ENCODE results near the gene TRAP1.

Gene TRAP1

DNA sequence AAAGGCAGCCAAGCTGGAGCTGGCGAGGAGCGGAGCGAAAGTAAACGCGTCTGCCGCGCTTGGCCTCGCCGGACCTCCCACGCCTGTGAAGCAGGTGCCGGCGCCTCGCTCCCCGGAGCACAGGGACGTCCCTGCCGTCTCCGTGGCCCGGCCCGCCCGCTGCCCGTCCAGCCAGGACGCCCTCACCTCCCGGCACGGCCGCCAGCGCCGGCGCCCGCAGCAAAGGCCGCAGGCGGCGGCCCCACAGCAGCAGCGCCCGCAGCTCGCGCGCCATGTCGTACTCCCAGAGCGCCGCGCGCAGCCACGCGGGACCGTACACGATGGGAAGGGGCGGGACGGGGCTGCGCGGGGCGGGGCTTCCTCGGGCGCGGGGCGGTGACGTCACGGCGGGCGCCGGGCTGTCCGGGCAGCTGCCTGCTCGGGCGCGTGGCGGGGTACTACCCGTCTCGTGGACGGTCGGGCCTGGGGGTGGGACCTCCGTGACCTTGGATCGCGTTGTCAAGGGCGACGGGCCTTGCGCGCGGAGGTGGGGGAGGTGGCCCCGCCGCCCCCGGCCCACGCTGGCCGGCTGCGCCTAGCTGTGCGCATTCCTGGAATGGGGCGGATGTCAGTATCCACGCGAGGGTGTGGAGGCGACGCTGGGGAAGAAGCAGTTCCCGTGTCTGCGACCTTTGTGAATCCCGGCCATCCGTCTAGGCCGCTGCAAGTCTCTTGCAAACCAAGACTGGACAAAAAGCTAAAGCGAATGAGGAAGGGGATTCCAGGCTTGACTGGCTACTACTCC lies at the start of gene TRAP1:
TRAP1 (minus strand) TSS at position 290 of the 784 bp plus-strand sequence; CDS start at position 274, 16 bp downstream.
- peak; percentile 95 to 96 for DNase-seq

DNA sequence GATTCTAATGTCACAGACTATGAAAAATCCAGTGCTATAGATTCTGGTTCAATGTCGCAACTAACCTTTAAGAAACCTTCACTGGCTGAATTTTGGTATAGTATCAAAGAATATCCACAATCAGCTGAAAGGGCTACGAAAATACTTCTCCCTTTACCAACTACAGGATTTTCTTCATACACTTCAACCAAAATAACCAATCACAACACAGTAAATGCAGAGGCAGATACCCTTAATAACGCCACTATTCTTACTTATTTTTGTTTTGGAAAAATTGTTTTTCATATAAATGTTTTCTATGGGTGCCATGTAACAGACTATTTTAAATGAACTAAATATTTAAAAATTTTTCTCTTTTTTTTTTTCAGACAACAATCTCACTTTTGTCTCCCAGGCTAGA lies 48.9 kb upstream of the TRAP1 start:
- DNase-seq: no peak

DNA sequence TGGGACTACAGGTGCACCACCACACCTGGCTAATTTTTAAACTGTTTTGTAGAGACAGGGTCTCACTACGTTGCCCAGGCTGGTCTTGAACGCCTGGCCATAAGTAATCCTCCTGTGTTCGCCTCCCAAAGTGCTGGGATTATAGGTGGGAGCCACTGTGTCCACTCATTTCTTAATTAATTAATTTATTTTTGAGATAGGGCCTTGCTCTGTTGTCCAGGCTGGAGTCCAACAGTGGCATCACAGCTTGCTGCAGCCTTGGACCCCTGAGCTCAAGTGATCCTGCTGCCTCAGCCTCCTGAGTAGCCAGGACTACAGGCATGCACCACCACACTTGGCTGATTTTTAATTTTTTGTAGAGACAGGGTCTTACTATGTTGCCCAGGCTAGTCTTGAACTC lies 47.1 kb upstream of the TRAP1 start:
- no peak for DNase-seq

DNA sequence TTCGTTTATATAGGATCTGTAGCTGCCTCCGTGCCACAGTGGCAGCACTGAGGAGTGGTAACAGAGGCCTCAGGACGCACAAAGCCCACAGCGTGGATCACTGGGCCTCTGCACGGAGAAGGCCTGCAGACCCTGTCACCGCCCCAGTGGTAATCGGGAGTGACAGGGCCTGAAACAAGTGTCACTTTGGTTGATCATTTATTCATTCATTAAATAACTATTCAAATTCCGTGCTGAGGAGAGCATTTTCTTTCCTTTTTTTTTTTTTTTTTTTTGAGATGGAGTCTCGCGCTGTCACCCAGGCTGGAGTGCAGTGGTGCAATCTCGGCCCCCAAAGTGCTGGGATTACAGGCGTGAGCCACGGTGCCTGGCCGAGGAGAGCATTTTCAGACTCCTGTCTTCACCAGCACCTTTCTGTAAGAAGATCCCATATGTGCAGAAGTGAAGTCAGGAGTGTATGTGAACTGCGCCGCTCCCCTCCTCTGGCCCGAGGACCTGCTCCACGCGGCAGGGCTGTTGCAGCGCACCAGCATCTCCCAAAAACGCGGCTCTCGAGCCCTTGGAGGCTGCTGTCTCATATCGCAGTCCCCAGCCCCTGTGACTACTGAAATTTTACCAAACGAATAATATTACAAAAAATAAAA lies 44.9 kb upstream of the TRAP1 start:
- no peak for DNase-seq

DNA sequence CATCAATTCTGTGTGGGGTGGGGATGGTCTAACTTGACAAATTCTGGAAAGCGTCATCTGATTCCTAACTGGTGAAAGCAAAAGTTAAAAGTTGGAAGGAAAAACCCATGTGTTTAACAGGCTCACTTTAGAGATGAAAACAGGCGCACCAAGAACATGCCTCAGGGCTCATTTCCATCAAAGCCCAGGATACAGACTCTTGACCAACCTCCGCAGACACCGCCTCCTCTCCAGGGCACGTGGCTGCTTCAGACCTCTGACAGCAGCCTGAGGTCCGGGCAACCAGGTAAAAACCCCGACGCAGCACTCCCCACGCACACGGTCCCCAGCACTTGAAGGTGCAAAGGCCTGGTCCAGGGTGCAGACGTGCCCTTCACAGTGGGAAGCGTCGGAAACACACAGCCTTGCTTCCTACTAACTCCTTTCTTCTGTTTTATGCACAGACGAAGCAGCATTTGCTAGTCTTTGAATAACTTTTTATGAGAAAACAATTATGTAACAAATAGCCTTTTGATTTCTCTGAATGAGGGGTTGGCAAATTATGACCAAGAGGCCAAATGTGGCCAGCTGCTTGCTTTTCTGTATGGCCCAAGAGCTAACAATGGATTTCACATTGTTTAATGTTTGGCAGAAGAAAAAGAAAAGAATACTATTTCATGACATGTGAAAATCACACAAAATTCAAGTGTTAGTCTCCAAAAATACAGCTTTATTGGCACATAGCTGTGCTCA lies 44.2 kb upstream of the TRAP1 start:
- no peak for DNase-seq

DNA sequence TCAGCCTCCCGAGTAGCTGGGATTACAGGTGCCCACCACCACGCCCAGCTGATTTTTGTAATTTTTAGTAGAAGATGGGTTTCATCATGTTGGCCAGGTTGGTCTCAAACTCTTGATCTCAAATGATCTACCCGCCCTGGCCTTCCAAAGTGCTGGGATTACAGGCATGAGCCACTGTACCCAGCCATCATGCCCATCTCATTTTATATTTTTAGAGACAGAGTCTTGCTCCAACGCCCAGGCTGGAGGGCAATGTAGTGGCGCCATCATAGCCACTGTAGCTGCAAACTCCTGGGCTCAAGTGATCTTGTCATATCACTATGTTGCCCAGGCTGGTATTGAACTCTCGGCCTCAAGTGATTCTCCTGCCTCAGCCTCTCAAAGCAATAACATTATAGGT lies 43.2 kb upstream of the TRAP1 start:
- DNase-seq: no peak

DNA sequence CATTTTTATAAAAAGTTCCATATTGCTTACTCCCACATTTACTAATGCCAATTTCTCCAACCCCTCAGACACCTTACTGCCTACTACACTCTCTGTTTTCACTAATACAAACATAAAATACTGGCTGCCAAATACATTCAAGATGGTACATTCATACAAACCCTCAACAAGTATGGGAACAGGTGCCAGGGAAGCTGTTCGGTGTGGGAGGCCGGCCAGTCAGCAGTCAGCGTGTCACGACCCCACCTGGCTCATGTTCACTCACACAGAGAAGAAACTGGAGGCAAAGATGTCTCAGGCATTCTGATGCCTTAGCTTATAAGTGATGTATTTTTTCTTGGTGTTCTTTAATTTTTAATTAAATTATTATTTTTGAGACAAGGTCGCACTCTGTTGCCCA lies 42.4 kb upstream of the TRAP1 start:
- DNase-seq: no peak

DNA sequence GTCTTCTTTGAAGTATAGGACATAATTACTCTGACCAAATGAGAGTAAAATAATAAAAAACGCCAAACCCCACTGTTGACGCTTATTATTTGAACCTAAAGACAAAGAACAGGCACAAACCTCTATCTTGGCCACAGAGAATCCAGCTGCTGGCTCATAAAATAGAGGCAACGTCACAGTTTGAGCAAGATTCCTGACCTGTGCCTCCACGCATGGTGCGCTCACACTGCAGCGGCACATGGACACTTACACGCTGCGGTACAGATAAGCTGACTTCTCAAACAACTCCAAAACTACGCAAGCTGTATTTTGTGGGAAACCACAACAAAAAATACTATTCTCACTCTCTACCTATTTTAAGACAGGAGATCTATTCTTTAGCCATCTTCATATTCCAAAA lies 38.8 kb upstream of the TRAP1 start:
- DNase-seq: no peak

DNA sequence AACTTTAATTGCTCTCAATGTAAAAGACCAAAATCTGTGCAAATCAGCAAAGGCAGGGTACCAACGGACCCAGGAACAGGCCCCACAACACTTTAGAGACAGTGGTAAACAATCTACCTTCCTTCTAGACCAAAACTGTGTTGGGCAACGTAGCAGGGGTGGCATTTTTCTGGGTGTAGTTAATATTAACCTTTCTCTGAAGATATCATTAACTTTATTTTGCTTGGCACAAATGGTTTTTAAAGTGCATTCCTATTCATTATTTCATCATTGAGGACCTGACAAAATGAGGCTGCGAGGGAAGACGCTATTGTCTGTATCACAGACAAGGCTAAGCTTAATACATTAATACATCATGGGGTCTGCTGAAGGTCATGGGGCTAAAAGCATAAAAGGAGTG lies 37.9 kb upstream of the TRAP1 start:
- no peak for DNase-seq

DNA sequence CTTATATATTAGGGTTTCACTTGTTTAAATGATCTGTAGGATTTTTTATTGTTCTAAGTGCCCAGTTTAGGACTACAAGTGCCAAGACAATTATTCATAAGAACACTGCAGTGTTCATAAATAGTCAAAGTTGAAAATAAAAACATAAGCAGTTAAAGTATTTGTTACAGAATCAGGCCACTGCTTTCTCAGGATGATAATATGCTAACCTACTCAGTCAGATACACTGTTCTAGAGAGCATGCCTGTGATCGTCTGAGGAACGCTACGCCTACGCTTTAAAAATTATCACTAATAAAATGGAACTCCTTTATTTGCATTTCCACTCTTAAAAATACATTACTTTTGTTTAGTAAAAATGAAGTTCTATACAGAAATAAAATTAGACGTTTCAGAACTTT lies 37.4 kb upstream of the TRAP1 start:
- no peak for DNase-seq

DNA sequence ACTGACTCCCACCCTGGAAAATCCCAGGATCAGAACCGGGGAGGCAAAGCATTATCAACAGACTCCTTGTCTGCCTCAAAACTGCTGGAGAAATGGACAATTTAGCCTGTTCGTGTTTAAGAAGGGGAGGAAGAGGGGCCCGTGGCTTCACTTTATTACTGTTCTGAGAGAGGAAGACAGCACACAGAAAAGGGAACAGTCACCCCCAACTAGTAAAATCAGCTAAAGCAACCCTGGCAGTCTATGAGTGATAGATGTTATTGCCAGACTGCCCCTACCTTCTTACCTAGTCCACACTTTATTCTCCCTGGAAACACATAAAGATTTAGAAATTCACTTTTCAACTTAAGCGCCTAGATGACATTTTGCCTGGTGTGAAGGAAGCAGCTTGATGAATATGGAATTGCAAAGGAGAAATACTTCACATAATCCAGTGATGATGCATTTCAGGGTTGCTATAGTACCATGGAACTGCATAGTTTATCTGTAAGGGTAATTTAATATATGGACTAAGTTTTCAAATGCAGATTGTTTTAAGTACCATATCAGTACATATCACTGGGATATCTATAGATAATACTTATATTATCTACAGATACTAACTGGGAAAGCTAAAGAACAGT lies 36.9 kb upstream of the TRAP1 start:
- no peak for DNase-seq

DNA sequence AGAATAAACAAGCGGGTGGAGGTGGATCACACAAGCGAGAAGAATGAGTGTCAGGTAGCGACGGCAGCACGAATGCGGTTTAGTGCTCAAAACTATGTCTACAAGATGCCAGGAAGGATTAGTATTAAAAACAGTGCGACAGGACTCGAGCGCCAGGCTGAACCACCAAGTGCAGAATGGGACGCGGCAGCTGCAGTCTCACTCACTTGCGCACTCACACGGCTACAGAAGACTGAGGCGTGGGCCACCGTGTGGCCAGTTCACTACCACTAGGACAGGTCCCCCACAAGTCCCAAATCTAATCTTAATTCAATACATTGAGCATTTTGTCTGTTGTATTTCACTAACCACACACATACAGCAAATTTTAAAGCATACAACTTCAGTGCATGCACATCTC lies 35.7 kb upstream of the TRAP1 start:
- DNase-seq: no peak

DNA sequence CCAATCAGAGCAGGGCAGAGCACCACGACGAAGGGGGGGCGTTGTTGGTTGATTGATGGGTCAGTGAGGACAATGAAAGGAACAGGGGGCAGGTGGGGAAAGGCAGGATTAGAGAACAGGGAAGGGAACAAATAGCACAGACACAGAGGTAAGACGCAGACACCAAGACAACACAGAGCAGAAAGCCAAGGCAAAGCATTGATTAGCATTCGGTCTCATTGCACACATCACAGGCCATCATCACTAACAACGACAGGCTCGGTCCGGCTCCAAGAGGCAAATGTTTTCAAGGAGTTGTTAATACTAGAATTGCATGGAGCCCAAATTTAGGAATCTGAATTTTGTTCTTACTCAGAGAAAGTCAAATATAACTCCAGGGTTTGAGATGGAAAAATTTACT lies 34.6 kb upstream of the TRAP1 start:
- DNase-seq: no peak

DNA sequence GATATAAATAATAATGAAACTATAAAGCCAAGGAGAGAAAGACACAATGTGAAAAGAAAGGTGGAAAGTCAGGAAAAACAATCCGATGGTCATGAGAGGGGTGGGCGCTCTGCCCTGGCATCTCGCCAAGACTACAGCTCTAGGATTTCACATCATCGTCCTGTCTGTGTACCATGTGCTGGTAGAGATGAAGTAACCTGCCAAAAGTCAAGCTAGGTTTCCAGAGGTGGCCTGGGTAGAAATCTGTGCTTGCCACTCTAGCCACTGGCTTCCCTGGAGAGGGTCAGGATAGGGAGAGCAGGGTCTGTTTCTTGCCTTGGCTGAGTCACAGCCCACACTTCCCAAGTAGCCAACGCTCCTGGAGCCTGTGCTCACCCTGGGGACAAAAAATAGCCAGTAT lies 31.0 kb upstream of the TRAP1 start:
- no peak for DNase-seq

DNA sequence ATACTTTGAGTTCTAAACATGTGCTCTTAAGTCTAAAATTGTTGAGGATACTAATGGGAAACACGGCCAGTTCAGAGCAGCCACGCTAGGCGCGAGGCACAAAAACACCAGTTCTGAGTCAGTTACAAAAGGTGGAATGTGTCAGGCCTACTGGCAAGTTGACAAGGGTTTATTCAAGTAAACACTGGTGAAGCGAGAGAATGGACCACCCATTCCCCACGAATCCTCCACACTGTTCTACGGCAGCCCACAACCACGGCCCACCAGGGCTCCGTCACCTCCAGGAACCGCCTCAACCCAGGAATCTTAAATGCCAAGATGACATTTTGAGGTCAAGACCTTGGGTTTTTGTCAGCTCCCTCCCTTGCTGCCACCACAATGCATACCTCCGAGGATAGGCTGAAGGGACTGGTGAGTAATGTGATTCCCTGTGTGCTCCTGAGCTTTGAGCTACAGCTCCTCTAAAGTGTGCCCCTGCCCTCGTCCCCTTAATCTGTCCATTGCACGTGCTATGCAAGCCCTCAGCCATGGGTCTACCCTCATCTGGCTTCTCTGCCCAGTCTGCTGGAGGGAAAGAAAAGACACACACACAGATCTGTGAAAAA lies 28.5 kb upstream of the TRAP1 start:
- DNase-seq: no peak

DNA sequence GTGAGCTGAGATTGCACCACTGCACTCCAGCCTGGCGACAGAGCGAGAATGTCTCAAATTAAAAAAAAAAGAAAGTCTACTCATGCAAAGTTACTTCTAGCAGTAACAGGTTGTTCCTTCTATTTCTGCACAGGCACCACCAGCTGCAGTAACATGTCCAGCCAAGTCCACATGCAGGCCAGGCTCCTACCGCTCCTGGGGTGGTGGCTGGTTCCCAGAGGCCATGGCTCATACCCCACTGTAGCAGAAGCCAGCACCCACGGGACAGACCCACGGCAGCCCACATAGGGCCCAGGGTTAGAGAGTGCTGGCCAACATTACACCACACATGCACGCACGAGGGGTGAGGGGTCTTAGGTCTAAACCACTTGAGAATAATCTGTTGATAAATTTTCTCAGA lies 26.7 kb upstream of the TRAP1 start:
- no peak for DNase-seq

DNA sequence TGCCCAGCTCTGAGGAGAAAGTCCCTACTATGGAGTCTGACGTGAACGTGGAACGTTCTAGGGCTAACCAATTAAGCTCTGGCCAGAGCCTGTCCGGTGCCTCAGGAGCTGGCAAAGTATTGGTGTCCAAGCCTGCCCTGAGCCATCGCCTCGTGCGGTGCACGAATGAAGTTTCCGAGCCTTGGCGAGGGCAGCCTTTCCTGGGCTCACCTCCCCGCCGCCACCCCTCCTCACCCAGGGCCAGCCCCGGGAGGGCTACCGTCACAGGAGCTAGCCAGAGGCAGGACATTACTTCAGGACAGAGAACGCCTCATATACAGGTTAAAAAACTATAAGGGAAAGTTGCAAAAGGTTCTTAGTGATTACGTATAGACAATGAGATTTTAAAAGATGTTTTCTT lies 23.6 kb upstream of the TRAP1 start:
- DNase-seq: no peak

DNA sequence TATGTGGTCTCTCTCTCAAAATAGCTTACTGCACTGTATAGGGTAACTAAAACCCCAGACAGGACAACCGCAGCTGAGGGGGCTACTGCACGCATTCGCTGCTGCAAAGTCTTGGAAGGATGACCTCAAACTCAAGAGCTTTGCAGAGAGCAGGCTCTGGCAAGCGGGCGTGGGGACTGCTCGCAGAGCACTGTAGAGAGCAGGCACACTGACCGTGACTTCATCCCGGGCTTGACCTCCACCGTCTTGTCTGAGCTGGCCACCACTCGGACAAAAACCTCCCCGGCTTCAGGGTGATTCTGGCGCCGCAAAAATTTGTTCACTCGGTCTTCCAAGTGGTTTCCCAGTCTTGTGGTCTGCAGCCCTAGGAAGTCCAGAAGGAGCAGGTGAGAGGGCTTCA lies 22.9 kb upstream of the TRAP1 start:
- DNase-seq: no peak

DNA sequence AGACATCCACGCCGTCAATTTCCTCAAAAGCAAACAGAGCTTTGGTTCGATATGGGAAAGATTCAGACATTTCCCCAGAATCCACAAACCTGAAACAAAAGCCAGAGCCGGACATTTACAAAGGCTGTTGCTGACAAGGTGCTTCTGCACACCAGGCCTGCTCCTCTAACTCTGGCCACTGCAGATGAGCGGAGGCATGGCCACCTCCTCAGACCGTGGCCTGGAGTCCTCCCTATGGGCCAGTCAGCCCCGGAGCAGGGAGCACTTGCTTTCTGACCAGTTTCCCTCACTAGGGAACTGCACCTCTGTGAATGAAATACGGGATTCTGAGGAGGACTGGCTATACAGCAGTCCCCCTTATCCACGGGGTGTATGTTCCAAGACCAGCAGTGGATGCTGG lies 22.3 kb upstream of the TRAP1 start:
- DNase-seq: no peak

DNA sequence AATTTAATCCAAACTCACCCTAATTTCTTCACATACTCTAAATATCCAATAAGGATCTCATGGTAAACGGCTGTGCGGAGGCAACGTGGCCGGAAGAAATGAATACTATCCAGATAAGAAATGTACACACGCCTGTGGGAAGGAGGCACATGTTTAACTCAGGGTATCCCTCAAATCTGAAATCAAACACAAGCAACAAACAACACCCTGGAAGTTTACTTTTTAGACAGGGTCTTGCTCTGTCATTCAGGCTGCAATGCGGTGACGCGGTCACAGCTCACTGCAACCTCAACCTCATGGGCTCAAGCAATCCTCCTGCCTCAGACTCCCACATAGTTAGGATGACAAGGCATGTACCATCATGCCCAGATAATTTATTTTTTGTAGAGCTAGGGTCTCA lies 21.2 kb upstream of the TRAP1 start:
- DNase-seq: no peak

DNA sequence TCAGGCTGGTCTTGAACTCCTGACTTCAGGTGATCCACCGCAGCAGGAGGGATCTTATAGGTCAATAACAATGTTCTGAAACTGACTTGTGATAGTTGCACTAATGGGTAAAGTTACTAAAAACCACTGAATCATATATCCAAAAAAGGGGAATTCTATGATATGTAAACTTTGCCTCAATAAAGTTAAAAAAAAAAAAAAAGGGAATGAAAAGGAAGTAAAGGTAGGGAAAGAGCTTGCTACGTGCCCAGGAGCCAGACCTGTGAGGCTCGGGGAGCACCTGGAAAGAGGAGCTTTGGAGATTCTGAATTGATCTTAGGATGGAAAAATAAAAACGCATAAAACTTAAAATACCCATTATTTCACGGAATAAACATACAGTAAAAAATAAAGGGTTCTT lies 20.8 kb upstream of the TRAP1 start:
- no peak for DNase-seq

DNA sequence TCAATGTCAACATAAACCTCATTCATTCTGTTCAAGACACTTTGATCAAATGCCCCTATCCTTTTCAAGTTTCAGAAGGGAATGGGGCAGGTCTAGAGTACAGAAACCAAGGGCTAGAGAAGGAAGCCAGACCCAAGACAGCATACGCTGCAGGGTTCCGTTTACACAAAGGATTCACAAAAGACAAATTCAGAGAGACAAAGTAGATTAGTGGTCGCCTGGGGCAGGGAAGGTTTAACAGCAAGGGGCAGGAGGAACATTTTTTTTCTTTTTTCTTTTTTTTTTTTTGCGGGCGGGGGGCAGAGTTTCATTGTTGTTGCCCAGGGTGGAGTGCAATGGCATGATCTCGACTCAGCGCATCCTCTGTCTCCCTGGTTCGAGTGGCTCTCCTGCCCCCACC lies 19.9 kb upstream of the TRAP1 start:
- DNase-seq: no peak

DNA sequence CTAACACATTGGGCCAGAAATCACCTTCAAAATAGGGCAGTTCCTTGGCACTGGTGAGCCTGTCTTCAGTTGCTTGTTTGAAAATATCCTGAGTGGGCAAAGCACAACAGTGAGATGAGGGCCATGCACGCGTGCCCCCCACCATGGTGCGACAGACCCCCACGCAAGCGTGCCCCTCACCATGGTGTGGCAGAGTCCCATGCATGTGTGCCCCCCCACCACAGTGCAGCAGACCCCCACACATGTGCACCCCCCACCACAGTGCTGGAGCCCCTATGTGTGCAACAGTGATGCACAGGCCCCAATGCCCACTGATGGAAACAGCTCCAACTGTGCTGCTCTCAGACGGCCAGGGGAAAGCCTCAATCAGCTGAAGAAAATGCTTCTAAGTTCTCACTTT lies 18.8 kb upstream of the TRAP1 start:
- DNase-seq: no peak
